ENCODE results near the gene AP2S1.
A peak's percentile ranks its signal among the peaks of the same experiment; 100 is the strongest.

Gene AP2S1

DNA sequence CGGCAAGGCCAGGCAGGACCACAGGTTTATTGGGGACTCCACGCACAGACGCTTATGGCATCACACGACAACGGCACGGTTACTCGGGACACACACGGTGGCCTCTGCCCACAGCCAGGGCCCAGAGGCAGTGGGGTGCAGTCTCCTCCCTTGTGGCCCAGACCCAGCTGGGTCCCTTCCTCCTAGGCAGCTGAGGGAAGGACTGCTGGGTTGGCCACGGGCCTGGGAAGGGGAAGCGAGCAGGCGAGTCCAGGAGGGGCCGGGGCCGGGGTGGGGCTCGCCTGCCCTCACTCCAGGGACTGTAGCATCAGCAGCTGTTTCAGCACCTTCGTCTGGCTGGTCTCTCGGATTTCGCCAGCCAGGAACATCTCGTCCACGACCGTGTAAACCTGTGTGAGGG is 12.5 kb downstream of the AP2S1 start:
- TF ChIP-seq, protein P1, sequence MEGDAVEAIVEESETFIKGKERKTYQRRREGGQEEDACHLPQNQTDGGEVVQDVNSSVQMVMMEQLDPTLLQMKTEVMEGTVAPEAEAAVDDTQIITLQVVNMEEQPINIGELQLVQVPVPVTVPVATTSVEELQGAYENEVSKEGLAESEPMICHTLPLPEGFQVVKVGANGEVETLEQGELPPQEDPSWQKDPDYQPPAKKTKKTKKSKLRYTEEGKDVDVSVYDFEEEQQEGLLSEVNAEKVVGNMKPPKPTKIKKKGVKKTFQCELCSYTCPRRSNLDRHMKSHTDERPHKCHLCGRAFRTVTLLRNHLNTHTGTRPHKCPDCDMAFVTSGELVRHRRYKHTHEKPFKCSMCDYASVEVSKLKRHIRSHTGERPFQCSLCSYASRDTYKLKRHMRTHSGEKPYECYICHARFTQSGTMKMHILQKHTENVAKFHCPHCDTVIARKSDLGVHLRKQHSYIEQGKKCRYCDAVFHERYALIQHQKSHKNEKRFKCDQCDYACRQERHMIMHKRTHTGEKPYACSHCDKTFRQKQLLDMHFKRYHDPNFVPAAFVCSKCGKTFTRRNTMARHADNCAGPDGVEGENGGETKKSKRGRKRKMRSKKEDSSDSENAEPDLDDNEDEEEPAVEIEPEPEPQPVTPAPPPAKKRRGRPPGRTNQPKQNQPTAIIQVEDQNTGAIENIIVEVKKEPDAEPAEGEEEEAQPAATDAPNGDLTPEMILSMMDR (conservative IDR thresholded peaks at IDR 0.05; ENCODE audit: low read depth): no peak
- POLR2A ChIA-PET (ENCODE audit: low non-redundant PET): no interaction called here

DNA sequence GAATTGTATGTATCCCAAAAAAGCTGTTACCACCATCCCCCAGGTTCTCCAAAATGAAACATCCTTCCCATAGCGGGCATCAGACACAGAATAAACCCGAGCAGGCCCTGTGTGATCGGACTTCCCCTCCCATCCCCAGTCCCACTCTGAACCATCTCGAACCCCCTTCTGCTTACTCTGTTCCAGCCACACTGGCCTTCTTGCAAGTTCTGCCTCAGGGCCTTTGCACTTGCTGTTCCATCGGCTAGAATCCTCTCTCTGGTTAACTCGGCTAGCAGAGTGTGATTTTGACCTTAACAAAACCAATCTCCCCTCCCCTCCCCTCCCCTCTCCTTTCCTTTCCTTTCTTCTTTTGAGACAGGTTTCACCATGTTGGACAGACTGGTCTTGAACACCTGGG is 15.7 kb downstream of the AP2S1 start:
- POLR2A ChIA-PET (ENCODE audit: low non-redundant PET): no interaction called here
- CTCF ChIA-PET: no interaction called here
- DNase-seq (ENCODE audit: low spot score): no peak
- TF ChIP-seq, protein P1 (conservative IDR thresholded peaks at IDR 0.05; ENCODE audit: low read depth): no peak
- no peak overlapping the region for H3K27ac ChIP-seq

More for the DNA sequence above, 12.5 kb downstream of the AP2S1 start:
- H3K27ac ChIP-seq: peak overlapping the region; percentile 70
- no peak for DNase-seq (ENCODE audit: low spot score)
- CTCF ChIA-PET: no interaction called here

DNA sequence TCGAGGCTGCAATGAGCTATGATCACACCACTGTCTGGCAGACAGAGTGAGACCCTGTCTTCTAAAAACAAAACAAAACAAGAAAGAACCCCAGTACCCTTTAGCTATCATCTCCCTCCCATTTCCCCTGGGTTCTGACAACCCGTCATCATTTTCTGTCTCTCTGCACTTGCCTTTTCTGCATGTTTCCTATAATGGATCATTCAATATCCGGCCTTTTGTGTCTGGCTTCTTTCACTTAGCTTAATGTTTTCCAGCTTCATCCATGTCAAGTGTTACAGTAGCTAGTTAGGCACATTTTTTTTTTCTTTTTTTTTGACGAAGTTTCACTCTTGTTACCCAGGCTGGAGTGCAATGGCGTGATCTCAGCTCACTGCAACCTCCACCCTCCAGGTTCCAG is 16.5 kb downstream of the AP2S1 start:
- ChIA-PET POLR2A (ENCODE audit: low non-redundant PET) (interaction anchor here (0.6 kb wide), 1 partner anchor 46 kb away, joined by 3 read pairs; no protein-coding TSS in a partner anchor), CTCF (interaction anchor here (0.6 to 0.7 kb wide), 2 partner anchors 23 to 429 kb away, joined by 4 to 5 read pairs; no protein-coding TSS in a partner anchor)
- DNase-seq (ENCODE audit: low spot score): no peak
- TF ChIP-seq, protein P1 (conservative IDR thresholded peaks at IDR 0.05; ENCODE audit: low read depth): no peak
- H3K27ac ChIP-seq: peak overlapping the region; percentile 33

DNA sequence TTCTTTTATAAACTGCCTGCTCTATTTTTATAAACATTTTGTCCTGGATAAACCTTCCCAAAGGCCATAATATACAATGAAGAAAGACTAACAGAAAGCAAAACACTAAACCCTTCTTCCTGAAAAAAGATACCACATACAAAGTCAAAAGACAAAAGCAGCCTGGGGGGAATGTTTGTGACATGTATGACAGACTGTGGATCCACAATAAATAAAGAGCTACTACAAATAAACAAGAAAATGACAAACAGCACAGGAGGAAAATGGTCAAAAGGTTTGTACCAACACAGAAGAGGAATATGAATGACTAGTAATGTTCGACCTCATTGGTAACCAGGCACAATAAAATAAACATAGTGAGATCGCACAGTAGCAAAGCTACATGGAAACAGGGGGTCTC is 19.8 kb downstream of the AP2S1 start:
- TF ChIP-seq, protein P1 (conservative IDR thresholded peaks at IDR 0.05; ENCODE audit: low read depth): no peak
- no peak overlapping the region for H3K27ac ChIP-seq
- DNase-seq (ENCODE audit: low spot score): no peak
- ChIA-PET POLR2A (ENCODE audit: low non-redundant PET) (interaction anchor here (0.7 kb wide), 1 partner anchor 101 kb away, joined by 5 read pairs; no protein-coding TSS in a partner anchor), CTCF (interaction anchor here (0.6 to 1.0 kb wide), 2 partner anchors 9 to 15 kb away, joined by 4 read pairs; no protein-coding TSS in a partner anchor)

DNA sequence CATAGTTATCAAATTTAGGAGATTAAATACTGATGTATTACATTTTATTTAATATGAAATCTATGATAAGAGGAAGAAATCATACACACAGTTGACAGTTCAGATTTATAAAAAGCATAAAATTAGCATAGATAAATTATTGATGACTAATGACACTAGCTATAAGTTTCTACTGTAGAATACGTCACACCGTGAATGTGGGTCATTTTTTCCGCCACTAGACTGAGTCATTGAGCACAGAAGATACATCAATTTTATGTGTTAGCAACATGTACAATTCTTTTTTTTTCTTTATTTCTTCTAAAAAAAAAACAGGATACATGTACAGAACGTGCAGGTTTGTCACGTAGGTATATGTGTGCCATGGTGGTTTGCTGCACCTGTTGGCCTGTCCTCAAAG is 22.2 kb downstream of the AP2S1 start:
- TF ChIP-seq, protein P1 (conservative IDR thresholded peaks at IDR 0.05; ENCODE audit: low read depth): no peak
- ChIA-PET CTCF (no interaction called here), POLR2A (ENCODE audit: low non-redundant PET) (no interaction called here)
- H3K27ac ChIP-seq: no peak overlapping the region
- DNase-seq (ENCODE audit: low spot score): no peak

DNA sequence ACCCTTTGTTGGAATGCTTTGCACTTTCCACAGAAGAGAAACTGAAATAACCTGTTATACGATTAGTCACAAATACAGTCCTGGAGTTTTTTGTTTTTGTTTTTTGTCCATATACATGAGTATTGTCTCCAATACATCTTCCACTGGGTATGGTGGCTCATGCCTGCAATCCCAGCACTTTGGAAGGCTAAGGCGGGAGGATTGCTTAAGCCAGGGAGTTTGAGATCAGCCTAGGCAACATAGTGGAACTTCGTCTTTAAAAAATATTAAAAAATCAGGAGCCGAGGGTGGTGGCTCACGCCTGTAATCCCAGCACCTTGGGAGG is 25.0 kb downstream of the AP2S1 start:
- TF ChIP-seq, protein P1 (conservative IDR thresholded peaks at IDR 0.05; ENCODE audit: low read depth): no peak
- no peak for DNase-seq (ENCODE audit: low spot score)
- ChIA-PET POLR2A (ENCODE audit: low non-redundant PET) (interaction anchor here (0.6 kb wide), 1 partner anchor 11 kb away, joined by 4 read pairs; no protein-coding TSS in a partner anchor), CTCF (interaction anchor here (0.7 kb wide), 1 partner anchor 177 kb away, joined by 5 read pairs; no protein-coding TSS in a partner anchor)
- H3K27ac ChIP-seq: no peak overlapping the region
